Vagina (tissue), 2 donors: ENCODE measurements around the gene FGF14.

Experiments
- POLR2A ChIP-seq, 2 donors: fragments of 450-650 bp; IDR thresholded peaks; one replicate each; pipeline ENCODE4 v1.6.1; 2017; ENCODE audit warnings: antibody characterized with exemption in 2 of 2, mild to moderate bottlenecking in 2 of 2, moderate library complexity in 2 of 2
- POLR2AphosphoS5 ChIP-seq, 2 donors: sonication (generic); formaldehyde crosslinking; IDR thresholded peaks; one replicate each; pipeline ENCODE4 v1.9.0; 2017; ENCODE audit warnings: antibody characterized with exemption in 2 of 2, mild to moderate bottlenecking in 2 of 2, low read depth in 1 of 2; ENCODE audit not compliant: insufficient read depth in 1 of 2
- TF ChIP-seq, protein P1 (sequence below), 3 experiments: fragments of 450-650 bp in 2 of 3; fragments of 200-600 bp in 1 of 3; sonication (generic) in 1 of 3; IDR thresholded peaks; one replicate each; pipeline ENCODE4 v1.5.1; 2017 to 2019; ENCODE audit warnings: antibody characterized with exemption in 3 of 3, mild to moderate bottlenecking in 2 of 3, moderate library complexity in 2 of 3

DNA sequence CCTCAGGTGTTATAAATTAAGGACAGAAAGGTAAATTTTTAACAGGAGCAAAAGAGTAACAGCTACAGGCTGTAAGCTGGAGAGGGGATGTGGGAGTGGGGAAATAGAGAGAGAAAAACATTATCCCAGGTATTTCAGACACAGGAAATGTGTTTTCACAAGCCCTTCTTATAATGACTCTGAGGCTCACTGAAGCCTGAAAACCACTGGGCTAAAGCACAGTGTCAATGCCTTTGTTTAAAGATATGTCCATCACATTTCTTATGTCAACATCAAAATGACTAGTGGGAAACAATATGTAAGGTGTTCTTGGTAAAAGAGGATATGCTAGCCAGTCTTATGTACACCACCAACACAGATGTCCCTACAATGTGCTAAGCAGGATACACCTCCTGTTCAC is 365.9 kb downstream of the FGF14 start:
- TF ChIP-seq POLR2A (IDR thresholded peaks at IDR 0.05) (no peak), POLR2AphosphoS5 (IDR thresholded peaks at IDR 0.05; ENCODE audit: insufficient read depth in 1 of 2, low read depth in 1 of 2) (no peak)
- TF ChIP-seq, protein P1, sequence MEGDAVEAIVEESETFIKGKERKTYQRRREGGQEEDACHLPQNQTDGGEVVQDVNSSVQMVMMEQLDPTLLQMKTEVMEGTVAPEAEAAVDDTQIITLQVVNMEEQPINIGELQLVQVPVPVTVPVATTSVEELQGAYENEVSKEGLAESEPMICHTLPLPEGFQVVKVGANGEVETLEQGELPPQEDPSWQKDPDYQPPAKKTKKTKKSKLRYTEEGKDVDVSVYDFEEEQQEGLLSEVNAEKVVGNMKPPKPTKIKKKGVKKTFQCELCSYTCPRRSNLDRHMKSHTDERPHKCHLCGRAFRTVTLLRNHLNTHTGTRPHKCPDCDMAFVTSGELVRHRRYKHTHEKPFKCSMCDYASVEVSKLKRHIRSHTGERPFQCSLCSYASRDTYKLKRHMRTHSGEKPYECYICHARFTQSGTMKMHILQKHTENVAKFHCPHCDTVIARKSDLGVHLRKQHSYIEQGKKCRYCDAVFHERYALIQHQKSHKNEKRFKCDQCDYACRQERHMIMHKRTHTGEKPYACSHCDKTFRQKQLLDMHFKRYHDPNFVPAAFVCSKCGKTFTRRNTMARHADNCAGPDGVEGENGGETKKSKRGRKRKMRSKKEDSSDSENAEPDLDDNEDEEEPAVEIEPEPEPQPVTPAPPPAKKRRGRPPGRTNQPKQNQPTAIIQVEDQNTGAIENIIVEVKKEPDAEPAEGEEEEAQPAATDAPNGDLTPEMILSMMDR (IDR thresholded peaks at IDR 0.05) = no peak
